H1 (cell line): ENCODE measurements around the gene DPYD. TPM values are rescaled to one million over a fixed set of nuclear protein-coding genes. Genes with fewer than 3 reads are reported as not detected.

Experiments
- CTCF ChIA-PET: fragments of 300-600 bp; sonication (Branson Sonifier 250); formaldehyde crosslinking; loops from one replicate; lab custom pipeline; 2021; ENCODE audit not compliant: partially characterized antibody; lab: Charles Lee
- POLR2A ChIA-PET: fragments of 300-600 bp; sonication (Branson Sonifier 250); formaldehyde crosslinking; loops from one replicate; lab custom pipeline; 2021; ENCODE audit warnings: inconsistent platforms; ENCODE audit not compliant: partially characterized antibody; lab: Charles Lee
- DNase-seq, 2 experiments: peaks; one replicate each; pipeline versions ENCODE4 v3.0.0 to v3.0.0-alpha.2; 2010 to 2022; ENCODE audit warnings: low spot score in 2 of 2, low read depth in 1 of 2, mixed read lengths in 1 of 2
- FAIRE-seq: peaks from 2 replicates; lab custom pipeline; 2011; peaks lifted over from hg19 to GRCh38; lab: Jason Lieb, UNC
- H2AFZ ChIP-seq: 2 replicates; pipeline ENCODE4 v1.8.1; 2012; ENCODE audit warnings: low read length, inconsistent platforms
- H2AK5ac ChIP-seq: 2 replicates; pipeline ENCODE4 v1.6.1; 2013; ENCODE audit warnings: low read depth, low read length
- H2BK120ac ChIP-seq: replicated peaks from 2 replicates; pipeline ENCODE3; 2013; ENCODE audit warnings: low read depth, low read length, inconsistent platforms
- H2BK12ac ChIP-seq: 2 replicates; pipeline ENCODE4 v1.6.1; 2013; ENCODE audit warnings: low read depth, low read length
- H2BK15ac ChIP-seq: 2 replicates; pipeline ENCODE4 v1.6.1; 2013; ENCODE audit warnings: low read length
- H2BK20ac ChIP-seq: 2 replicates; pipeline ENCODE4 v1.6.1; 2013; ENCODE audit warnings: low read length
- H2BK5ac ChIP-seq: 2 replicates; pipeline ENCODE4 v1.6.1; 2013; ENCODE audit warnings: low read depth, low read length
- H3K14ac ChIP-seq: 2 replicates; pipeline ENCODE4 v1.6.1; 2013; ENCODE audit warnings: inconsistent platforms; ENCODE audit not compliant: insufficient read length
- H3K18ac ChIP-seq: 2 replicates; pipeline ENCODE4 v1.6.1; 2013; ENCODE audit warnings: low read length; ENCODE audit errors: extremely low read depth
- H3K23ac ChIP-seq: 2 replicates; pipeline ENCODE4 v1.6.1; 2013; ENCODE audit warnings: inconsistent platforms; ENCODE audit not compliant: insufficient read length
- H3K23me2 ChIP-seq: 2 replicates; pipeline ENCODE4 v1.6.1; 2013; ENCODE audit warnings: low read depth, low read length
- H3K27ac ChIP-seq: 2 replicates; pipeline ENCODE4 v1.6.1; 2011; ENCODE audit warnings: low read depth, low read length, inconsistent platforms
- H3K27me3 ChIP-seq, 4 experiments: replicated peaks in 1 of 4; 1 replicate in 1 of 4; 2 replicates in 3 of 4; pipeline versions ENCODE4 v1.6.1 to v1.8.1; 2011 to 2013; ENCODE audit warnings: low read length in 3 of 4, mild to moderate bottlenecking in 3 of 4, inconsistent platforms in 2 of 4, mixed read lengths in 2 of 4, moderate library complexity in 1 of 4; ENCODE audit not compliant: control insufficient read depth in 3 of 4, insufficient read depth in 3 of 4; ENCODE audit errors: extremely low read depth in 1 of 4
- H3K36me3 ChIP-seq, 4 experiments: 2 replicates each; pipeline versions ENCODE4 v1.6.1 to v1.8.1; 2011 to 2013; ENCODE audit warnings: mild to moderate bottlenecking in 4 of 4, low read length in 3 of 4, moderate library complexity in 2 of 4, control low read depth in 1 of 4, inconsistent platforms in 1 of 4; ENCODE audit not compliant: insufficient read depth in 4 of 4, control insufficient read depth in 2 of 4
- H3K4ac ChIP-seq: replicated peaks from 2 replicates; pipeline ENCODE3; 2013; ENCODE audit warnings: low read length, low read depth, mixed read lengths, inconsistent platforms; ENCODE audit not compliant: insufficient read length
- H3K4me1 ChIP-seq, 4 experiments: replicated peaks in 1 of 4; 1 replicate in 1 of 4; 2 replicates in 3 of 4; pipeline versions ENCODE4 v1.6.1 to v1.8.1; 2011 to 2013; ENCODE audit warnings: low read length in 3 of 4, inconsistent platforms in 2 of 4, mixed read lengths in 1 of 4; ENCODE audit not compliant: insufficient read depth in 4 of 4, control insufficient read depth in 3 of 4
- H3K4me2 ChIP-seq, 2 experiments: 2 replicates each; pipeline versions ENCODE4 v1.6.1 to v1.8.1; 2011 to 2013; ENCODE audit warnings: low read depth in 2 of 2, low read length in 2 of 2, control low read depth in 1 of 2, inconsistent platforms in 1 of 2, mild to moderate bottlenecking in 1 of 2; ENCODE audit not compliant: insufficient read depth in 1 of 2
- H3K4me3 ChIP-seq, 4 experiments: fragments of 200-600, 300-600 bp in 1 of 4; sonication (generic), shearing (Covaris generic), sonication (Bioruptor Twin) in 1 of 4; 2 replicates each; pipeline versions ENCODE4 v1.5.1 to v1.8.1; 2011 to 2016; ENCODE audit warnings: low read length in 4 of 4, low read depth in 3 of 4, control low read depth in 2 of 4, inconsistent platforms in 2 of 4, mild to moderate bottlenecking in 2 of 4, mixed read lengths in 1 of 4, moderate library complexity in 1 of 4; ENCODE audit not compliant: insufficient read depth in 2 of 4; ENCODE audit errors: extremely low read depth in 1 of 4
- H3K56ac ChIP-seq: replicated peaks from 2 replicates; pipeline ENCODE3; 2013; ENCODE audit warnings: low read depth, mild to moderate bottlenecking, mixed read lengths, low read length, inconsistent platforms; ENCODE audit not compliant: insufficient read length
- H3K79me1 ChIP-seq: 2 replicates; pipeline ENCODE4 v1.6.1; 2013; ENCODE audit warnings: low read depth, low read length, control low read depth
- H3K79me2 ChIP-seq, 2 experiments: 2 replicates each; pipeline versions ENCODE4 v1.6.1 to v1.8.1; 2012 to 2013; ENCODE audit warnings: low read length in 2 of 2, mild to moderate bottlenecking in 2 of 2, inconsistent platforms in 1 of 2; ENCODE audit not compliant: insufficient read depth in 2 of 2, control insufficient read depth in 1 of 2
- H3K9ac ChIP-seq, 4 experiments: replicated peaks in 1 of 4; 1 replicate in 1 of 4; 2 replicates in 3 of 4; pipeline versions ENCODE4 v1.6.1 to v1.8.1; 2011 to 2013; ENCODE audit warnings: low read depth in 3 of 4, low read length in 3 of 4, control low read depth in 2 of 4, mild to moderate bottlenecking in 2 of 4, moderate library complexity in 2 of 4, inconsistent platforms in 1 of 4; ENCODE audit errors: extremely low read depth in 1 of 4
- H3K9me3 ChIP-seq, 2 experiments: 2 replicates each; pipeline versions ENCODE4 v1.6.1 to v1.8.1; 2012 to 2013; ENCODE audit warnings: mild to moderate bottlenecking in 2 of 2, moderate library complexity in 2 of 2, control low read depth in 1 of 2, inconsistent platforms in 1 of 2, low read depth in 1 of 2, low read length in 1 of 2, mixed read lengths in 1 of 2; ENCODE audit not compliant: insufficient read depth in 2 of 2
- H4K20me1 ChIP-seq, 2 experiments: replicated peaks in 1 of 2; 2 replicates each; pipeline versions ENCODE3 to v1.8.1; 2011 to 2013; ENCODE audit warnings: inconsistent platforms in 2 of 2, low read length in 2 of 2, mild to moderate bottlenecking in 1 of 2; ENCODE audit not compliant: insufficient read depth in 2 of 2, control insufficient read depth in 1 of 2
- H4K5ac ChIP-seq: 2 replicates; pipeline ENCODE4 v1.6.1; 2013; ENCODE audit warnings: low read length, low read depth, mixed read lengths, inconsistent platforms; ENCODE audit not compliant: insufficient read length
- H4K8ac ChIP-seq: 2 replicates; pipeline ENCODE4 v1.8.0; 2013; ENCODE audit warnings: mild to moderate bottlenecking, moderate library complexity, low read length, inconsistent platforms; ENCODE audit not compliant: insufficient read depth; ENCODE audit errors: extremely low read depth
- H4K91ac ChIP-seq: replicated peaks from 2 replicates; pipeline ENCODE3; 2013; ENCODE audit warnings: low read length, mixed read lengths, inconsistent platforms; ENCODE audit not compliant: insufficient read length
- BACH1 ChIP-seq: IDR thresholded peaks from 2 replicates; pipeline ENCODE4 v1.6.1; 2012; ENCODE audit warnings: low read length, improper control_type of control experiment
- CHD1 ChIP-seq: IDR thresholded peaks from 2 replicates; pipeline ENCODE4 v1.6.1; 2012; ENCODE audit warnings: low read depth, low read length, improper control_type of control experiment
- CREB1 ChIP-seq: IDR thresholded peaks from 2 replicates; pipeline ENCODE4 v1.6.1; 2012; ENCODE audit warnings: inconsistent platforms
- CTBP2 ChIP-seq: IDR thresholded peaks from 2 replicates; pipeline ENCODE4 v1.7.0; 2011; ENCODE audit warnings: borderline replicate concordance, mild to moderate bottlenecking, moderate library complexity, mixed read lengths, low read length; ENCODE audit not compliant: insufficient read depth, insufficient read length
- EZH2 ChIP-seq: fragments of 200-600 bp; sonication (generic); IDR thresholded peaks from 2 replicates; pipeline ENCODE4 v1.7.1; 2012; ENCODE audit warnings: low read depth, mild to moderate bottlenecking, moderate library complexity, low read length, inconsistent platforms; ENCODE audit not compliant: severe bottlenecking
- GABPA ChIP-seq: IDR thresholded peaks from 2 replicates; pipeline ENCODE4 v1.6.1; 2011; ENCODE audit warnings: mild to moderate bottlenecking, low read length, moderate library complexity, borderline replicate concordance; ENCODE audit not compliant: insufficient read depth
- NANOG ChIP-seq: IDR thresholded peaks from 2 replicates; pipeline ENCODE4 v1.6.1; 2011; ENCODE audit warnings: low read length, low read depth, mild to moderate bottlenecking, inconsistent platforms; ENCODE audit not compliant: insufficient read depth, poor library complexity, severe bottlenecking
- NRF1 ChIP-seq: IDR thresholded peaks from 2 replicates; pipeline ENCODE4 v1.6.1; 2011; ENCODE audit warnings: mild to moderate bottlenecking, low read depth, low read length, improper control_type of control experiment
- RFX5 ChIP-seq: IDR thresholded peaks from 2 replicates; pipeline ENCODE4 v1.6.1; 2011; ENCODE audit warnings: low read depth, low read length, improper control_type of control experiment, borderline replicate concordance
- SIN3A ChIP-seq, 2 experiments: IDR thresholded peaks in 1 of 2; conservative IDR thresholded peaks in 1 of 2; 2 replicates each; pipeline ENCODE4 v1.6.1; 2011 to 2012; ENCODE audit warnings: low read length in 2 of 2, improper control_type of control experiment in 1 of 2, low read depth in 1 of 2, mild to moderate bottlenecking in 1 of 2
- TAF7 ChIP-seq: optimal IDR thresholded peaks from 2 replicates; pipeline ENCODE3; 2011; ENCODE audit warnings: low read depth, mild to moderate bottlenecking, inconsistent platforms, low read length, moderate library complexity, borderline replicate concordance
- TCF12 ChIP-seq: IDR thresholded peaks from 2 replicates; pipeline ENCODE4 v1.6.1; 2011; ENCODE audit warnings: low read depth, mild to moderate bottlenecking, low read length
- polyA plus RNA-seq, 7 experiments: library from polyadenylated mRNA; depleted of rRNA in 3 of 7; stranded (reverse) in 5 of 7; unstranded in 2 of 7; fragments of >200 nt in 5 of 7; fragments of 200-250 nt in 2 of 7; gene quantifications; 1 replicate in 5 of 7; 2 replicates in 1 of 7; 4 replicates in 1 of 7; pipeline versions ENCODE4 v1.2.1 to v1.2.3, GENCODE V29; 2011 to 2013; ENCODE audit warnings: missing spikeins in 2 of 7, mixed read lengths in 2 of 7
- total RNA-seq: library from RNA; stranded (reverse); fragmentation: NEBNext Ultra II Directional; extraction: Animal tissue kit (Norgen Biotek cat#: 25700); gene quantifications from 2 replicates; pipeline ENCODE4 v1.2.1, GENCODE V29; 2021
- TF ChIP-seq, protein P1 (sequence below), 3 experiments: IDR thresholded peaks; 1 replicate in 2 of 3; 2 replicates in 1 of 3; pipeline versions ENCODE4 v1.5.1 to v1.6.1; 2011; ENCODE audit warnings: low read length in 3 of 3, mild to moderate bottlenecking in 3 of 3, inconsistent platforms in 2 of 3, low read depth in 1 of 3, moderate library complexity in 1 of 3; ENCODE audit not compliant: insufficient read depth in 1 of 3; ENCODE audit errors: control extremely low read depth in 1 of 3

The DPYD gene
- total and polyA plus RNA-seq, 2 of the 8 experiments (the other 6 are each of a cell fraction or from before 2014, with no cell fraction given), result 0.29 to 0.73 TPM

GRCh38 chr1:97727029-97727428 is 193.8 kb downstream of the DPYD start:
- Histone ChIP-seq H2BK15ac (no peak overlapping the region), H2BK12ac (no peak overlapping the region), H3K14ac (no peak overlapping the region), H3K23ac (no peak overlapping the region), H2BK5ac (no peak overlapping the region), H3K36me3 (no peaks in the 10 kb centered on the region), H3K79me2 (no peaks in the 10 kb centered on the region), H4K8ac (no peak overlapping the region), H3K27ac (no peak overlapping the region), H2AFZ (no peak overlapping the region), H3K4me1 (no peaks in the 10 kb centered on the region), H3K9ac (no peak overlapping the region), H3K56ac (no peak overlapping the region), H3K79me1 (no peaks in the 10 kb centered on the region), H3K4me3 (no peak overlapping the region), H3K18ac (no peak overlapping the region), H2AK5ac (no peak overlapping the region), H3K4me2 (no peak overlapping the region), H4K20me1 (no peaks in the 10 kb centered on the region), H3K23me2 (no peaks in the 10 kb centered on the region), H4K5ac (no peak overlapping the region), H4K91ac (no peak overlapping the region), H2BK120ac (no peak overlapping the region), H3K27me3 (no peaks in the 10 kb centered on the region), H3K4ac (no peak overlapping the region), H2BK20ac (no peak overlapping the region), H3K9me3 (no peaks in the 10 kb centered on the region)
- DNase-seq (no peak), FAIRE-seq (no peak)
- ChIA-PET POLR2A (no interaction called here), CTCF (interaction anchor here (1.1 kb wide), 1 partner anchor 29 kb away, joined by 3 read pairs; no protein-coding TSS in a partner anchor)
- TF ChIP-seq BACH1, result no peak
- no peak for TF ChIP-seq CHD1
- TF ChIP-seq TCF12, result no peak
- TF ChIP-seq NANOG, result no peak
- TF ChIP-seq EZH2, result no peak
- TF ChIP-seq NRF1, result no peak
- no peak for TF ChIP-seq GABPA
- no peak for TF ChIP-seq RFX5
- no peak for TF ChIP-seq SIN3A (conservative IDR thresholded peaks at IDR 0.05 in 1 of 2, IDR thresholded peaks at IDR 0.05 in 1 of 2; ENCODE audit: low read depth in 1 of 2, low read length in 2 of 2)
- no peak for TF ChIP-seq CTBP2
- no peak for TF ChIP-seq TAF7
- no peak for TF ChIP-seq CREB1
- TF ChIP-seq, protein P1, sequence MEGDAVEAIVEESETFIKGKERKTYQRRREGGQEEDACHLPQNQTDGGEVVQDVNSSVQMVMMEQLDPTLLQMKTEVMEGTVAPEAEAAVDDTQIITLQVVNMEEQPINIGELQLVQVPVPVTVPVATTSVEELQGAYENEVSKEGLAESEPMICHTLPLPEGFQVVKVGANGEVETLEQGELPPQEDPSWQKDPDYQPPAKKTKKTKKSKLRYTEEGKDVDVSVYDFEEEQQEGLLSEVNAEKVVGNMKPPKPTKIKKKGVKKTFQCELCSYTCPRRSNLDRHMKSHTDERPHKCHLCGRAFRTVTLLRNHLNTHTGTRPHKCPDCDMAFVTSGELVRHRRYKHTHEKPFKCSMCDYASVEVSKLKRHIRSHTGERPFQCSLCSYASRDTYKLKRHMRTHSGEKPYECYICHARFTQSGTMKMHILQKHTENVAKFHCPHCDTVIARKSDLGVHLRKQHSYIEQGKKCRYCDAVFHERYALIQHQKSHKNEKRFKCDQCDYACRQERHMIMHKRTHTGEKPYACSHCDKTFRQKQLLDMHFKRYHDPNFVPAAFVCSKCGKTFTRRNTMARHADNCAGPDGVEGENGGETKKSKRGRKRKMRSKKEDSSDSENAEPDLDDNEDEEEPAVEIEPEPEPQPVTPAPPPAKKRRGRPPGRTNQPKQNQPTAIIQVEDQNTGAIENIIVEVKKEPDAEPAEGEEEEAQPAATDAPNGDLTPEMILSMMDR (IDR thresholded peaks at IDR 0.05; ENCODE audit: control extremely low read depth in 1 of 3, insufficient read depth in 1 of 3, low read depth in 1 of 3, low read length in 3 of 3), result no peak
